Activated CD4-positive, alpha-beta T cell treated with anti-CD3 and anti-CD28 coated beads, Interleukin-2, Interleukin-4, amounts not matched to agents 100 ng/mL and 50 ng/mL, durations not matched to agents 16 hours and 8 hours (primary cell): ENCODE results near the gene APOBEC3C.
"Not testable (repeated sequence)": the region's sequence is repeated elsewhere in the genome, so short reads cannot be mapped to it uniquely, and the experiment has no call there.

ENCODE experiments used
- DNase-seq: peaks from one replicate; pipeline ENCODE4 v3.0.0-alpha.2; 2020; ENCODE audit warnings: low spot score

Gene APOBEC3C

DNA sequence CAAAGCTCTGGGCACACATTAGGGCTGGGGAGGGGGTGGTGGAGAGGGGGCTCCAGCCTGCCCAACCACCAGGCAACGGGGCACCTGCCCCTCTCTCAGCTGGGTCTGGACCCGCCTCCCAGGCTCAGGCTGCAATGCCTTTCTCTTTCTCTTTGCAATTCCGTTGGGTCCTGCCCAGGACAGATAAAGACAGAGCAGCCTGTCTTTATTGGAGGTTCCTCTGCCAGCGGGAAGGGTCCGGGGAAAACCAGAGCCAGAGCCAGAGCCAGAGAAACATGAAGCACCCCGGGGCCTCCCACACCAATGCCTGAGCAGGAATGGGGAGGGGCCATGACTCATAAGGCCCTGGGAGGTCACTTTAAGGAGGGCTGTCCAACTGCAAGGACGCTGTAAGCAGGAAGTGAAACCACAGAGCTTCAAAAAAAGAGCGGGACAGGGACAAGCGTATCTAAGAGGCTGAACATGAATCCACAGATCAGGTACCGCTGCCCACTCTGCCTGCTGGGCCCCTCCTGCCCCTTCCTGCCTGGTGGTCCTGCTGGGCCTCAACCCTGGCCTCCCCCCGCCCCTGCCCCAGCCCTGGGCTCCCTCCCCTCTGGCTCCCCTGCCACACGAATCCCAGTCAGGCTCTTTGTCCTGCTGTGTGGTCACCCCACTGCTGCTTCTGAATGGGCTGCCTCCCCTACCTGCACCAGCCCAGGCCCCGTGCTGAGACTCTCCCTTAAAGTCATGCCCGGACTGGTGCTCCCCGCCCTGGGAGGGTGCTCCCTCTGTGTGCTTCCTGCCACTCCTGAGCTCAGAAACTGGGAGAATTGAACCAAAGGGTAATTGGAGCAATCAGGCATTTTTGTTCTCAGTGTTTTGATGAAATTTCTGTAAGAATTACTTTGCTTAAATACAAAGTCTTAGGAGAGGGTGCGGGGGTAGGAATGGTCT is 31.8 kb upstream of the APOBEC3C start, which contains the start of gene APOBEC3B:
Gene APOBEC3B (plus strand): TSS at position 356 of the 936 bp plus-strand sequence. CDS start 107 bp downstream, at position 463.
- DNase-seq: peak; percentile 60

- no peak for DNase-seq
Observed at GRCh38 chr22:38984224-38984623, 29.8 kb upstream of the APOBEC3C start.

GRCh38 chr22:38984784-38985757 is 29.0 kb upstream of the APOBEC3C start:
- DNase-seq: peak; percentile 76

DNA sequence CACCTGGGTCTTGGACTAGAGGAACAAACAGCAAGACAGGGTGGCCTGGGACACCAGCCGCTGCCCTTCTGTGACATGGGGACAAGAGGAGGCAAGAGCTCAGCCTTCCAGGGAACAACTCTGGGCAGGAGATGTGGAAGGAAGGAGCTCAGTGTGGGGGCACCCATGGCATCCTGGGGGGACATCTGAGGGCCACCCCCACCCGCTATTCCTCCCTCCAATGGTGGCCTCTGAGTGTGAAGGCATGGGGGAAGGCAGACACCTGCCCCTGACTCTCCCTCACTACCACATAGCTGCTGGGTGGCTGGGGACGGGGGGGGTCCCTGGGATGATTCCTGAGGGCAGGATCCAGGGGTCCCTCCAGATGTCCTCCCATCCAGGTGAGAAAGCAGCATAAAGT is 27.4 kb upstream of the APOBEC3C start:
- DNase-seq: no peak

GRCh38 chr22:38987171-38987895 is 26.7 kb upstream of the APOBEC3C start:
- no peak for DNase-seq

DNA sequence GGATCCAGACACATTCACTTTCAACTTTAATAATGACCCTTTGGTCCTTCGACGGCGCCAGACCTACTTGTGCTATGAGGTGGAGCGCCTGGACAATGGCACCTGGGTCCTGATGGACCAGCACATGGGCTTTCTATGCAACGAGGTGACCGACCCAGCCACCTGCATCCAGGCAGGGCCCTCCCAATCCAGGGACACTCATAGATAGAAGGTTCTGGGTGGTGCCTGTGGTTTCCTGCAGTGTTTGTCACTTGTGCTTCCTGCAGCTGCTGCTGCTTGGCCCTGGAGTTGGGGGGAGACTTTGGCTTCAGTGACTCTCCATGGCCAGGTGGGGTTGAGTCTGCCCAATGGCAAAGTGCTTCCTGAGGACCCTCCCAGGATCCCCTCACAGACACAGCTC is 24.6 kb upstream of the APOBEC3C start:
- no peak for DNase-seq

DNA sequence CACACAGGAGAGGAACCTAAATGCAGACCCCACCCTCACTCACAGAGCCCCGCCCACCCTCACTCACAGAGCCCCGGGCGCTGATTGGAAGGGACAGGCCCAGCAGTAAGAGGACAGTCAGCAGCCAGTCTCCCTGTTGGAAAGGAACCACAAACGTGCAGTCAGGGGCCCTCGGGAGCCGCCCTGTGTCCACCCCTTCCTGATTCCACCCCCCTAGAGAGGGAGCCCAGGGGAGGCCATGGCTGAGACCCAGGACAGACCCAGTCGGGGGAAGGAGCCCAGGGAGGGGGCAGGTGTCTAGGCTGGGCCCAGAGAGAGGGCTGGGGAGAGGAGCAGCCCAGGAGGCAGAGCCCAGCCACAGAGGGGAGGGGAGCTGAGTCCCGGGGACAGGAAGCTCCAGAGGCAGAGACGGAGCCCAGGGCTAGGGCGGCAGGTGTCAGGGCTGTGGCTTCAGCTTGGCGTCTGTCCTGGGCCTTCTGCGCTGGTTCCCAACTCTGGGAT is 21.1 kb upstream of the APOBEC3C start:
- DNase-seq: not testable (repeated sequence)

DNA sequence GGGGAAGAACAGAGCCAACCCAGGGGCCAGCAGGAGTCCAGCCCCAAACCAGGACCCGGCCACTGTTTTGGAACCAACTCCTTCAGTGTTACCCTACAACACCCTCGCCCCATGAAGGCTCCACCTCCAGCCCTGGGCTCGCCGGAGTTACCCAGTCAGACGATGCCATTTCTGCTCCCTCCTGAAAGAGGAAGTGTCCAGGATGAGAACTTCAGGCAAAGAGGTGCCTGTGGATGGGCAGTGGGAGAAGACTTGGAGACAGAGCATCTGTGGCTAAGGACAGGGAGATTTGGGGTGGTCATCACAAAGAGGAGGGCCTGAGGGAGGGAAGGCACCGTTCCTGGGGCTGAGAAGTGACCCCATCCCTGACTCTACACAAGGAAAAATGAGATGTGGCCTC is 18.0 kb upstream of the APOBEC3C start:
- DNase-seq: no peak

DNA sequence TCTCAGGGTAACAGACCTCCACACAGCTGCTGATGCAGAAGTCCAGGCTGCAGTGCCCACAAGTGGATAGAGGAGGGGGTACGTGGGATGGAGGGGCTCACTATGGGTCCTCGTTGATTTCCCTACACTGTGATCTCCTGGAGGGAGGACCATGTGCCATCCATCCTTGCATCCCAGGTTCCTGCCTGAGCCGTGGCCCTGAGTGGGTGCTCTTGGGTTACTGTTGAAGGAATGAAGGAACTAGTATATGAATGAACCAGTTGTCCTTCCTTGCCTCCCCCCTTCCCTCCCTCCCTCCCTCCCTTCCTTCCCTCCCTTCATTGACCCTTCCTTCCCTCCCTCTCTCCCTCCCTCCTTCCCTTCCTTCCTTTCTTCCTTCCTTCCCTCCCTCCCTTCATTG is 16.5 kb upstream of the APOBEC3C start:
- DNase-seq: no peak

GRCh38 chr22:39003165-39003638 is 10.9 kb upstream of the APOBEC3C start:
- DNase-seq: peak; percentile 83

DNA sequence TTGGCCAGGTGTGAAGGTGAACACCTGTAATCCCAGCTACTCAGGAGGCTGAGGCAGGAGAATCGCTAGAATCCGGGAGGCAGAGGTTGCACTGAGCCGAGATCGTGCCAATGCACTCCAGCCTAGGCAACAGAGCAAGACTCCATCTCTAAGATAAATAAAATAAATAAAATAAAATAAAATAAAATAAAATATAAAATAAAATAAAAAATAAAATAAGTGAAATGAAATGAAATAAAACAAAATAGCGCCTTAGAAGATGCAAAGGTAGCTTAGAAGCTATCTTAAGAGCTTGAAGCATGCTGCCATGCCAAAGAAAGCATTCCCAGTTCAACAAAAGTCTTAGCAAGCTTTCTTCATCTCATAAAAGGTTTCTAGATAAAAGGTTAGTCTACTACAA is 6.9 kb upstream of the APOBEC3C start:
- no peak for DNase-seq

DNA sequence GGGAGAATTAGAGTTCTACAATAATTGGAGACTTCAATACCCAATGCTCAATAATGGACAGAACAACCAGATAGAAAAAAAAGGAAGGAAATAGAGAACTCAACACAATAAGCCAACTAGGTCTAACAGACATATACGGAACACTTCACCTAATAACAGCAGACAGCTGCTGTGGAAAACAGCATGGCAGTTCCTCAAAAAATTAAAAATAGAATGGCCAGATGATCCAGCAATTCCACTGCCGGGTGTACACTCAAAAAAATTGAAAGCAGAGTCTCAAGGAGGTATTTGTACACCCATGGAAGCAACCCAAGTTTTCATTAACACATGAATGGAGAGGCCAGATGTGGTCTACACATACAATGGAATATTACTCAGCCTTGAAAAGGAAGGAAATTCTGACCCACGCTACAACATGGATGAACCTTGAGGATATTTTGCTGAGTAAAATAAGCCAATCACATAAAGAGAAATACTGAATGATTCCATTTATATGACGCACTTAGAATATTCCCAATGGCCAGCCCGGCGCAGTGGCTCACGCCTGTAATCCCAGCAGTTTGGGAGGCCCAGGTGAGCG is 5.7 kb upstream of the APOBEC3C start:
- DNase-seq: not testable (repeated sequence)

DNA sequence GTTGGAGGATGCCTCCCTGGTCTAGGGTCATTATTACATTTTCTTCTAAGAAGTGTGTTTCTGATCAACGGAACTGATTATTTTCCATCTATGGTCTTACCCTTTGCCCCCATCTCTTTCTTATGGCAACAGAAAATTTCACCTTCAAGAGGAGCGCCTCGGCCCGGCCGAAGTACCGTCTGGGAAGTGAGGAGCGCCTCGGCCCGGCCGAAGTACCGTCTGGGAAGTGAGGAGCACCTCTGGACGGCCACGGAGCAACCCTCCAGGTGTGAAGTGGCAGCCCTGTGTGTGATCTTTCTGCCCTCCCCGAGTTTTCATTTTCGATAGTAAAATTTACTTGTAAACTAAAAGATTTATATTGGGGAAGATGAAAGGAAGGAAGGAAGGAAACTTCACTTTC is 3.1 kb upstream of the APOBEC3C start:
- DNase-seq: no peak

DNA sequence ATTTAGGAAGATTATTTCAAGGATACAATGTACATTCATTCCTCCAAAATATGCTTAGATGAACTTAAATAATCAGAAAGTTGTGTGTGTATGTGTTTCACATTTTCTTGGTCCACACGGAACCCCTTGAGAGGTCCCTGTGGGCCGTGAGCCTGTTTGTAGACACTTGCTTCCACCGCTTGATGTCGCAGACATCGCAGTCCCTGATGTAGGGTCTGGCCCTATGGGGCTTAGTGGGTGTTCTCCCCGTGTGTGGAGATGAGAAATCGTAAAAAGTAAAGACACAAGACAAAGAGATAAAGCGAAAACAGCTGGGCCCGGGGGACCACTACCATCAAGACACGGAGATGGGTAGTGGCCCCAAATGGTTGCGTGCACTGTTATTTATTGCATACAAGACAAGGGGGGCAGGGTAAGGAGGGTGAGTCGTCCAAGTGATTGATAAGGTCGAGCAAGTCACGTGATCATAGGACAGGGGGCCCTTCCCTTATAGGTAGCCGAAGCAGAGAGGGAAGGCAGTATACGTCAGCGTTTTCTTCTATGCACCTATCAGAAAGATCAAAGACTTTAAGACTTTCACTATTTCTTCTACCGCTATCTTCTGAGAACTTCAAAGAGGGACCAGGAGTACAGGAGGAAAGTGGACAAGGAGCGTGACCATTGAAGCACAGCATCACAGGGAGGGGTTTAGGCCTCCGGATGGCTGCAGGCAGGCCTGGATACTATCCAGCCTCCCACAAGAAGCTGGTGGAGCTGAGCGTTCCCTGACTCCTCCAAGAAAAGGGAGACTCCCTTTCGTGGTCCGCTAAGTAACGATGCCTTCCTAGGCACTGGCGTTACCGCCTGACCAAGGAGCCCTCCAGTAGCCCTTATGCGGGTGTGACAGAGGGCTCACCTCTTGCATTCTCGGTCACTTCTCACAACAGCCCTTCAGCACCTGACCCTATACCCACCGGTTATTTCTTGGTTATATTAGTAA is 1.2 kb upstream of the APOBEC3C start:
- no peak for DNase-seq

GRCh38 chr22:39013561-39013941 is 506 bp upstream of the APOBEC3C start:
- not testable (repeated sequence) for DNase-seq

- DNase-seq: not testable (repeated sequence)
Observed at GRCh38 chr22:39014723-39015121, 665 bp downstream of the APOBEC3C start.

GRCh38 chr22:39016592-39016991 is 2.5 kb downstream of the APOBEC3C start:
- no peak for DNase-seq

- DNase-seq: no peak
Observed at GRCh38 chr22:39017596-39018365, 3.7 kb downstream of the APOBEC3C start.

DNA sequence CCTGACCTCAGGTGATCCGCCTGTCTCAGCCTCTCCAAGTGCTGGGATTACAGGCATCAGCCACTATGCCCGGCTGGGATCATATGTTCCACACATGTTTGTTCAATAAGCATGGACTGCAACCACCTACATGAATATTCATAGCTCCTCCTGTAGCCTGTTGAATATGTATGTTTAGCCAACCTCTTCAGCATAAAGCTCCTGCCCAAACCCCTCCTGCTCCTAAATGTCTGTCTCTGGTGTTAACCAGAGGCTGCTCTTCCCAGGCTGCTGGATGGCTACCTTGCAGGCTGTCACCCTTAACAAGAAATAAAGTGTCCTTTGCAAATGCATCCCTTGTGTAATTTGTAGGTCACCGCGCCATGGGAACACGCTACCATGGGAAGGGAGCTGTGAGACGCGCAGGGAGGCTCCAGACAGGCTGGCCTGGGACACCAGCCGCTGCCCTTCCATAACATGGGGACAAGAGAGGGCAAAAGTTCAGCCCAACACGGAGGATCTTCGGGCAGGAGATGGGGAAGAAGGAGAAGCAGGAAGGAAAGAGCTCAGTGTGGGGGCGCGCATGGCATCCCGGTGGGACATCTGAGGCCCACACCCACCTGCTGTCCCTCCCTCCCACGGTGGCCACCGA is 6.1 kb downstream of the APOBEC3C start:
- DNase-seq: not testable (repeated sequence)
